Ishikawa (cell line): ENCODE data around the gene TGFB1.

Experiments used
- CREB1 ChIP-seq: IDR thresholded peaks from 2 replicates; pipeline ENCODE4 v1.6.1; 2012; ENCODE audit warnings: low read depth
- EGR1 ChIP-seq: IDR thresholded peaks from 2 replicates; pipeline ENCODE4 v1.6.1; 2012
- EP300 ChIP-seq: IDR thresholded peaks from 2 replicates; pipeline ENCODE4 v1.6.1; 2012; ENCODE audit warnings: borderline replicate concordance
- FOXM1 ChIP-seq: IDR thresholded peaks from 2 replicates; pipeline ENCODE4 v1.6.1; 2012; ENCODE audit warnings: low read depth, borderline replicate concordance
- MAX ChIP-seq: IDR thresholded peaks from 2 replicates; pipeline ENCODE4 v1.6.1; 2012
- RAD21 ChIP-seq: IDR thresholded peaks from 2 replicates; pipeline ENCODE4 v1.6.1; 2012; ENCODE audit warnings: low read depth
- REST ChIP-seq: IDR thresholded peaks from 2 replicates; pipeline ENCODE4 v1.6.1; 2012; ENCODE audit warnings: low read depth, mild to moderate bottlenecking
- TAF1 ChIP-seq: IDR thresholded peaks from 2 replicates; pipeline ENCODE4 v1.6.1; 2012; ENCODE audit warnings: low read depth, mild to moderate bottlenecking
- TCF12 ChIP-seq: IDR thresholded peaks from 2 replicates; pipeline ENCODE4 v1.6.1; 2012; ENCODE audit warnings: low read depth
- USF1 ChIP-seq: IDR thresholded peaks from 2 replicates; pipeline ENCODE4 v1.6.1; 2012
- YY1 ChIP-seq: IDR thresholded peaks from 2 replicates; pipeline ENCODE4 v1.6.1; 2012; ENCODE audit warnings: low read depth

- TF ChIP-seq REST (no peak), RAD21 (no peak), MAX (no peak), YY1 (no peak), TAF1 (no peak), TCF12 (no peak), EP300 (no peak), EGR1 (no peak), USF1 (no peak), FOXM1 (no peak), CREB1 (no peak)
These were observed 55.9 kb downstream of the TGFB1 start for GRCh38 chr19:41297628-41298347.
